ENCODE results near the gene MTHFR.

- TF ChIP-seq CTCF (IDR thresholded peaks at IDR 0.05): no peak
- no peak for TF ChIP-seq POLR2A (IDR thresholded peaks at IDR 0.05)
These were observed 21.3 kb downstream of the MTHFR start for GRCh38 chr1:11784256-11784992.

All from adrenal gland (tissue), 5 donors.